ENCODE data around the gene FYN. TPM values are rescaled to one million over a fixed set of nuclear protein-coding genes. Genes with fewer than 3 reads are reported as not detected.

The FYN gene
- polyA plus RNA-seq, 1 donor (not counting 4 experiments of a cell fraction or from before 2014, with no cell fraction given), result 24.7 TPM

- peaks cover 16% of the 10 kb centered on the region for H3K4me1 ChIP-seq (ENCODE audit: control insufficient read depth, extremely low read depth, insufficient read depth, low read length)
- no peak for FAIRE-seq
- H3K9ac ChIP-seq (ENCODE audit: control insufficient read depth, extremely low read depth, insufficient read depth, low read length), result no peak overlapping the region
- no peaks in the 10 kb centered on the region for H3K36me3 ChIP-seq (ENCODE audit: control insufficient read depth in 2 of 2, extremely low read depth in 1 of 2, insufficient read depth in 2 of 2, low read length in 2 of 2)
- dilution Hi-C loops (cut with MboI; ENCODE audit: extremely low pct_ligation_motif_present, low sequenced_read_pairs), result no loop called here
- H3K79me2 ChIP-seq (ENCODE audit: control insufficient read depth, insufficient read depth, low read length), result peaks cover 5% of the 10 kb centered on the region
- H3K27ac ChIP-seq (ENCODE audit: control insufficient read depth, insufficient read depth, low read length), result no peak overlapping the region
- H4K20me1 ChIP-seq (ENCODE audit: control insufficient read depth, extremely low read depth, insufficient read depth, low read length), result no peaks in the 10 kb centered on the region
- no peak for TF ChIP-seq EZH2 (IDR thresholded peaks at IDR 0.05; ENCODE audit: low read length)
- no peak for TF ChIP-seq CTCF (optimal IDR thresholded peaks at IDR 0.05 in 1 of 3, IDR thresholded peaks at IDR 0.05 in 1 of 3, conservative IDR thresholded peaks at IDR 0.05 in 1 of 3; ENCODE audit: extremely low read depth in 1 of 3, insufficient read depth in 2 of 3, low read length in 3 of 3)
- H3K9me3 ChIP-seq (ENCODE audit: control insufficient read depth, low read depth, low read length), result no peaks in the 10 kb centered on the region
- no peak for DNase-seq (ENCODE audit: low read depth, low spot score)
- H2AFZ ChIP-seq (ENCODE audit: control insufficient read depth, low read length), result no peak overlapping the region
- no peaks in the 10 kb centered on the region for H3K9me1 ChIP-seq (ENCODE audit: control insufficient read depth, extremely low read depth, insufficient read depth, low read length)
- no peaks in the 10 kb centered on the region for H3K27me3 ChIP-seq (ENCODE audit: control insufficient read depth, extremely low read depth, insufficient read depth, low read length)
- no peak overlapping the region for H3K4me3 ChIP-seq (ENCODE audit: control insufficient read depth in 2 of 3, extremely low read depth in 1 of 3, insufficient read depth in 2 of 3, low read depth in 1 of 3, low read length in 3 of 3)
- no peak overlapping the region for H3K4me2 ChIP-seq (ENCODE audit: control insufficient read depth, extremely low read depth, insufficient read depth, low read depth, low read length)
Measured at GRCh38 chr6:111819458-111819857, 53.8 kb downstream of the FYN start.

- no peak overlapping the region for H3K27ac ChIP-seq (ENCODE audit: control insufficient read depth, insufficient read depth, low read length)
- H3K4me3 ChIP-seq (ENCODE audit: control insufficient read depth in 2 of 3, extremely low read depth in 1 of 3, insufficient read depth in 2 of 3, low read depth in 1 of 3, low read length in 3 of 3), result no peak overlapping the region
- dilution Hi-C loops (cut with MboI; ENCODE audit: extremely low pct_ligation_motif_present, low sequenced_read_pairs), result no loop called here
- H3K36me3 ChIP-seq (ENCODE audit: control insufficient read depth in 2 of 2, extremely low read depth in 1 of 2, insufficient read depth in 2 of 2, low read length in 2 of 2), result peaks cover 1 to 2% of the 10 kb centered on the region in 2 experiments
- TF ChIP-seq CTCF (optimal IDR thresholded peaks at IDR 0.05 in 1 of 3, IDR thresholded peaks at IDR 0.05 in 1 of 3, conservative IDR thresholded peaks at IDR 0.05 in 1 of 3; ENCODE audit: extremely low read depth in 1 of 3, insufficient read depth in 2 of 3, low read length in 3 of 3) (no peak), EZH2 (IDR thresholded peaks at IDR 0.05; ENCODE audit: low read length) (no peak)
- DNase-seq (ENCODE audit: low read depth, low spot score) (no peak), FAIRE-seq (peak; percentile 17)
- peaks cover 12% of the 10 kb centered on the region for H3K4me1 ChIP-seq (ENCODE audit: control insufficient read depth, extremely low read depth, insufficient read depth, low read length)
- no peak overlapping the region for H3K4me2 ChIP-seq (ENCODE audit: control insufficient read depth, extremely low read depth, insufficient read depth, low read depth, low read length)
- no peaks in the 10 kb centered on the region for H3K9me3 ChIP-seq (ENCODE audit: control insufficient read depth, low read depth, low read length)
- H3K27me3 ChIP-seq (ENCODE audit: control insufficient read depth, extremely low read depth, insufficient read depth, low read length), result no peaks in the 10 kb centered on the region
- no peak overlapping the region for H3K9ac ChIP-seq (ENCODE audit: control insufficient read depth, extremely low read depth, insufficient read depth, low read length)
- H3K79me2 ChIP-seq (ENCODE audit: control insufficient read depth, insufficient read depth, low read length), result peaks cover 5% of the 10 kb centered on the region
- no peaks in the 10 kb centered on the region for H3K9me1 ChIP-seq (ENCODE audit: control insufficient read depth, extremely low read depth, insufficient read depth, low read length)
- H2AFZ ChIP-seq (ENCODE audit: control insufficient read depth, low read length), result no peak overlapping the region
- no peaks in the 10 kb centered on the region for H4K20me1 ChIP-seq (ENCODE audit: control insufficient read depth, extremely low read depth, insufficient read depth, low read length)
Measured at GRCh38 chr6:111818539-111819226, 54.6 kb downstream of the FYN start.
